ENCODE data around the gene UNC13D. TPM values are rescaled to one million over a fixed set of nuclear protein-coding genes. Genes with fewer than 3 reads are reported as not detected.
A peak's percentile ranks its signal among the peaks of the same experiment; 100 is the strongest.

Gene UNC13D
- total RNA-seq, 1 experiment from 2014 or later: 9.0 TPM

DNA sequence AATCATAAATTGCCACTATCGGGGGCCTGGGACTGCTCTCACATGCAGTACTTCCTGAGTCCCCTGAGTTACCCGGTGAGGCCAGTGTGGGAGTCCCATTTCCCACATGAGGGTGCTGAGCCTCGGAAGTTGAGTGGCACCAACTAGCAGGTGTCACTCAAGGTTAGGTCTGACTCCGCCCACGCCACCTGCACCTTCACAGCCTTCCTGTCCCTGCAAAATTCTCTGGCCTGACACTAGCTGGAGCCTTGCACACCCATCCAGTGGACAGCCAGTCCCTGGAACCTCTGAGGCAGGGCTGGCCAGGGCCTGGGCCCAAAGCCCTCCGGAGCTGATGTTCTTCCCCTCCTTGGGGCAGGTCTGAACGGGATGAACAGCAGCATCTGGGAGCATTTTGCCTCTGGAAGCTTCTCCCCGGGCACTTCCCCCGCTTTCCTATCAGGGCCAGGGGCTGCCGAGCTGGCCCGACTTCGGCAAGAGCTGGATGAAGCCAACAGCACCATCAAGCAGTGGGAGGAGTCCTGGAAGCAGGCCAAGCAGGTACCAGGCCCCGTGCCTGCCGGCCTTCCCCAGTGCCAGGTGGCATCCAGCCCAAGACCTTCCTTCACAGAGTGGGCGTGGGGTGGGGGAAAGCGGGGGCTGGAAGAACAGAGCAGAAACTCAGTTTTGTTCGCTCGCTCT, 21.9 kb downstream of the UNC13D start:
- DNase-seq: peak in 1 of 2 experiments; percentile 38
- H3K27me3 ChIP-seq (replicated peaks; ENCODE audit: control insufficient read depth, insufficient read depth, low read length): no peaks in the 10 kb centered on the region
- Mint-ChIP-seq H3K36me3 (ENCODE audit: insufficient read depth, unreplicated experiment) (peaks cover 5% of the 10 kb centered on the region), H3K4me1 (ENCODE audit: low read depth, unreplicated experiment) (no peaks in the 10 kb centered on the region), H3K4me3 (ENCODE audit: unreplicated experiment) (no peak overlapping the region), H3K27ac (ENCODE audit: unreplicated experiment) (no peak overlapping the region), H3K27me3 (ENCODE audit: insufficient read depth, unreplicated experiment) (no peaks in the 10 kb centered on the region), H3K9me3 (ENCODE audit: unreplicated experiment) (no peaks in the 10 kb centered on the region)
- H3K4me3 ChIP-seq (ENCODE audit: low read depth, low read length): no peak overlapping the region
- H3K9me3 ChIP-seq: no peaks in the 10 kb centered on the region
- peaks cover 1% of the 10 kb centered on the region for H3K36me3 ChIP-seq (ENCODE audit: control insufficient read depth, insufficient read depth, low read length)
- POLR2A ChIA-PET: no interaction called here
- CTCF ChIA-PET: no interaction called here
- BruUV-seq (replicated peaks): no TSS peak
- TF ChIP-seq, protein P1, sequence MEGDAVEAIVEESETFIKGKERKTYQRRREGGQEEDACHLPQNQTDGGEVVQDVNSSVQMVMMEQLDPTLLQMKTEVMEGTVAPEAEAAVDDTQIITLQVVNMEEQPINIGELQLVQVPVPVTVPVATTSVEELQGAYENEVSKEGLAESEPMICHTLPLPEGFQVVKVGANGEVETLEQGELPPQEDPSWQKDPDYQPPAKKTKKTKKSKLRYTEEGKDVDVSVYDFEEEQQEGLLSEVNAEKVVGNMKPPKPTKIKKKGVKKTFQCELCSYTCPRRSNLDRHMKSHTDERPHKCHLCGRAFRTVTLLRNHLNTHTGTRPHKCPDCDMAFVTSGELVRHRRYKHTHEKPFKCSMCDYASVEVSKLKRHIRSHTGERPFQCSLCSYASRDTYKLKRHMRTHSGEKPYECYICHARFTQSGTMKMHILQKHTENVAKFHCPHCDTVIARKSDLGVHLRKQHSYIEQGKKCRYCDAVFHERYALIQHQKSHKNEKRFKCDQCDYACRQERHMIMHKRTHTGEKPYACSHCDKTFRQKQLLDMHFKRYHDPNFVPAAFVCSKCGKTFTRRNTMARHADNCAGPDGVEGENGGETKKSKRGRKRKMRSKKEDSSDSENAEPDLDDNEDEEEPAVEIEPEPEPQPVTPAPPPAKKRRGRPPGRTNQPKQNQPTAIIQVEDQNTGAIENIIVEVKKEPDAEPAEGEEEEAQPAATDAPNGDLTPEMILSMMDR (IDR thresholded peaks at IDR 0.05; ENCODE audit: insufficient read depth in 1 of 2, low read depth in 1 of 2, low read length in 1 of 2, severe bottlenecking in 1 of 2, unreplicated experiment in 1 of 2): no peak
- H3K4me1 ChIP-seq: no peaks in the 10 kb centered on the region; the same call in 1 of the 2 replicates
- intact Hi-C loops (cut with micrococcal nuclease; ENCODE audit: unreplicated experiment): no loop called here

DNA sequence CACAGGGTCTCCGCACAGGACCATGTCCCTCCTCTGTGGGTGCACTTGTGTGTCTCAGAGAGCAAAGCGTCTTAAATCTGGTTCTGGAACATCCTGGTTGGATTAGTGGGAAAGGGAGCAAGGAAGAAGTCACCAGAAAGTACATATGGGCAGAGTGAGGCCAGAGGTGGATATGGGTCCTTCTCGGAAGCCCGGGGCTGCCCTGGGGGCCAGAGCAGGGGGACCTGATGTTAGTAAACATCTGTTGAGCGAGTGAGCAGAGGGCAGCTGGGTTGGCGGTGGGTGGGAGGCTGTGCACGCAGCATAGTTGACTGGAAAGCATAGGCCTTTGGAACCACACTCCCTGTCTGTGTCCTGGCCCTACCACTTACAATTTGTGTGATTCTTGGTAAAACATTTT, 22.7 kb downstream of the UNC13D start:
- H3K9me3 ChIP-seq: no peaks in the 10 kb centered on the region
- Mint-ChIP-seq H3K4me1 (ENCODE audit: low read depth, unreplicated experiment) (no peaks in the 10 kb centered on the region), H3K27ac (ENCODE audit: unreplicated experiment) (no peak overlapping the region), H3K27me3 (ENCODE audit: insufficient read depth, unreplicated experiment) (no peaks in the 10 kb centered on the region), H3K9me3 (ENCODE audit: unreplicated experiment) (no peaks in the 10 kb centered on the region), H3K36me3 (ENCODE audit: insufficient read depth, unreplicated experiment) (peaks cover 11% of the 10 kb centered on the region), H3K4me3 (ENCODE audit: unreplicated experiment) (no peak overlapping the region)
- CTCF ChIA-PET: no interaction called here
- DNase-seq: no peak
- no peaks in the 10 kb centered on the region for H3K27me3 ChIP-seq (replicated peaks; ENCODE audit: control insufficient read depth, insufficient read depth, low read length)
- H3K4me3 ChIP-seq (ENCODE audit: low read depth, low read length): no peak overlapping the region
- H3K36me3 ChIP-seq (ENCODE audit: control insufficient read depth, insufficient read depth, low read length): peaks cover 4% of the 10 kb centered on the region
- intact Hi-C loops (cut with micrococcal nuclease; ENCODE audit: unreplicated experiment): no loop called here
- no TSS peak for BruUV-seq (replicated peaks)
- TF ChIP-seq, protein P1 (IDR thresholded peaks at IDR 0.05; ENCODE audit: insufficient read depth in 1 of 2, low read depth in 1 of 2, low read length in 1 of 2, severe bottlenecking in 1 of 2, unreplicated experiment in 1 of 2): no peak
- POLR2A ChIA-PET: interaction anchor here (1.6 kb wide), 1 partner anchor 41 kb away, joined by 6 read pairs; no protein-coding TSS in a partner anchor
- H3K4me1 ChIP-seq: no peaks in the 10 kb centered on the region

DNA sequence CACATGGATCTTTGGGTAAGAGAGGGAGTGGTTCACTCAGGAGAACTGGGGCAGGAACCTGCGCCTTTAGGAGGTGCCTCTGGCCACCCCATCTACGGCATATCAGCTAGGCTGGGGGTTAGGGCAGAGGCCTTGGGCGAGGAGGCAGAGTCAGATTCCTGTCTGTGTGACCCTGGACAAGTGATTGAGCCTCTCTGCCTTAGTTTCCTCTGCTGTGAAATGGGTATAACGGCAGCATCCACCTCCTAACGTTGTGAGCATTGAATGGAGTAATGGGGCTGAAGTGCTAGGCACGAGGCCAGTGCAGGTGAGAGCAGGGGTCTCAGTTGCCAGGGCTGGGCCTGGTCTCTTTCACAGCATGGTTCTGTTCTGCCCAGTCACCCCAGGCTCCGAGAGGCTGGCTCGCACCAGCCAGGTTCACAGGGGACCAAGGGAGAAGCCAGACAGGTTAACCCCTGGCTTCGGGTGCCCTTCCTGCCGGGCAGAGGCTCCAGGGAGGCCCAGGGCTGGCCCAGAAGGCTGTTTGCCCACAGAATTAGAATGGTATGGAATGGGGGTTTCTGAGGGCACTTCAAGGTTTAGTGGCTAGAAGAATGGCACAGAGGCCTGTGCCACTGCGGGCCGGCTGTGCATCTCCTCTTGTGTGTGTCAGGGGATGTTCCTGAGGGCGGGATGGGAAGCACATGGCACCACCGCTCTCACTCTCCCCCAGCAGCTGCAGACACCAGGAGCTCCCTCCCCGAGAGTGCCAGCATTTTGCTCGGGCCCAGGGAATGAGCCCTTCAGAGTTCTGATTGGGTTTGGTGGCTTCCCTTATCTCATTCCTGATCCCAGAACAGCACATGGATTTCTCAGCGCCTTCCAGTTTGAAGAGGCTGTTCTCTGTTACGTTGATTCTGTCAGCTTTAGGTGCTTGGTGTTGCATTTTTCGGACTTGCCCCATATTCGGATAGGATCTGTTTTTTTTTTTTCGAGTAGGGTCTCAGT, 23.8 kb downstream of the UNC13D start:
- H3K36me3 ChIP-seq (ENCODE audit: control insufficient read depth, insufficient read depth, low read length): peaks cover 4% of the 10 kb centered on the region; the same call in 1 of the 2 replicates
- CTCF ChIA-PET: no interaction called here
- DNase-seq: no peak
- H3K4me3 Mint-ChIP-seq (ENCODE audit: unreplicated experiment): no peak overlapping the region
- no peaks in the 10 kb centered on the region for H3K9me3 ChIP-seq
- BruUV-seq (replicated peaks): no TSS peak
- no peak overlapping the region for H3K27ac Mint-ChIP-seq (ENCODE audit: unreplicated experiment)
- intact Hi-C loops (cut with micrococcal nuclease; ENCODE audit: unreplicated experiment): no loop called here
- POLR2A ChIA-PET: interaction anchor here (1.6 kb wide), 1 partner anchor 40 kb away, joined by 6 read pairs; no protein-coding TSS in a partner anchor
- TF ChIP-seq, protein P1 (IDR thresholded peaks at IDR 0.05; ENCODE audit: insufficient read depth in 1 of 2, low read depth in 1 of 2, low read length in 1 of 2, severe bottlenecking in 1 of 2, unreplicated experiment in 1 of 2): no peak
- peaks cover 11% of the 10 kb centered on the region for H3K36me3 Mint-ChIP-seq (ENCODE audit: insufficient read depth, unreplicated experiment)
- H3K4me3 ChIP-seq (ENCODE audit: low read depth, low read length): no peak overlapping the region
- H3K4me1 Mint-ChIP-seq (ENCODE audit: low read depth, unreplicated experiment): no peaks in the 10 kb centered on the region
- no peaks in the 10 kb centered on the region for H3K27me3 Mint-ChIP-seq (ENCODE audit: insufficient read depth, unreplicated experiment)
- no peaks in the 10 kb centered on the region for H3K27me3 ChIP-seq (replicated peaks; ENCODE audit: control insufficient read depth, insufficient read depth, low read length)
- no peaks in the 10 kb centered on the region for H3K4me1 ChIP-seq
- H3K9me3 Mint-ChIP-seq (ENCODE audit: unreplicated experiment): no peaks in the 10 kb centered on the region
